ENCODE measurements around the gene ITCH. TPM values are rescaled to one million over a fixed set of nuclear protein-coding genes. Genes with fewer than 3 reads are reported as not detected.

Gene ITCH
- total RNA-seq, 1 experiment from 2014 or later = 138 TPM

- Mint-ChIP-seq H3K9me3 (ENCODE audit: unreplicated experiment) (no peaks in the 10 kb centered on the region), H3K27ac (ENCODE audit: unreplicated experiment) (no peak overlapping the region), H3K36me3 (ENCODE audit: insufficient read depth, unreplicated experiment) (peaks cover 99% of the 10 kb centered on the region), H3K4me1 (ENCODE audit: low read depth, unreplicated experiment) (peaks cover 20% of the 10 kb centered on the region), H3K27me3 (ENCODE audit: insufficient read depth, unreplicated experiment) (no peaks in the 10 kb centered on the region), H3K4me3 (ENCODE audit: unreplicated experiment) (no peak overlapping the region)
- Histone ChIP-seq H3K27me3 (replicated peaks; ENCODE audit: control insufficient read depth, insufficient read depth, low read length) (no peaks in the 10 kb centered on the region), H3K9me3 (no peaks in the 10 kb centered on the region), H3K36me3 (ENCODE audit: control insufficient read depth, insufficient read depth, low read length) (peaks cover 12% of the 10 kb centered on the region), H3K4me1 (0 out of 2 replicates have a peak, but pooled peaks cover 8% of the 10 kb centered on the region), H3K4me3 (ENCODE audit: low read depth, low read length) (no peak overlapping the region)
- ChIA-PET POLR2A (interaction anchor here (0.6 kb wide), 1 partner anchor 333 kb away, joined by 3 read pairs; no protein-coding TSS in a partner anchor), CTCF (interaction anchor here (0.7 to 2.4 kb wide), 2 partner anchors 133 to 134 kb away, joined by 3 to 14 read pairs; no protein-coding TSS in a partner anchor)
- no peak for DNase-seq
- intact Hi-C loops (cut with micrococcal nuclease; ENCODE audit: unreplicated experiment) = no loop called here
- TF ChIP-seq CTCF (IDR thresholded peaks at IDR 0.05; ENCODE audit: insufficient read depth in 1 of 2, low read depth in 1 of 2, low read length in 1 of 2, severe bottlenecking in 1 of 2, unreplicated experiment in 1 of 2) = no peak
- no TSS peak for BruUV-seq (replicated peaks)
These were observed 82.3 kb downstream of the ITCH start for GRCh38 chr20:34445177-34446065.

- no peak overlapping the region for H3K4me3 Mint-ChIP-seq (ENCODE audit: unreplicated experiment)
- no peaks in the 10 kb centered on the region for H3K9me3 Mint-ChIP-seq (ENCODE audit: unreplicated experiment)
- no peak overlapping the region for H3K4me3 ChIP-seq (ENCODE audit: low read depth, low read length)
- ChIA-PET CTCF (interaction anchor here (2.2 kb wide), 1 partner anchor 136 kb away, joined by 4 read pairs; no protein-coding TSS in a partner anchor), POLR2A (no interaction called here)
- no TSS peak for BruUV-seq (replicated peaks)
- H3K27me3 ChIP-seq (replicated peaks; ENCODE audit: control insufficient read depth, insufficient read depth, low read length) = no peaks in the 10 kb centered on the region
- H3K36me3 Mint-ChIP-seq (ENCODE audit: insufficient read depth, unreplicated experiment) = peaks cover 100% of the 10 kb centered on the region
- H3K4me1 ChIP-seq = 0 out of 2 replicates have a peak, but pooled peaks cover 8% of the 10 kb centered on the region
- intact Hi-C loops (cut with micrococcal nuclease; ENCODE audit: unreplicated experiment) = no loop called here
- no peak for DNase-seq
- peaks cover 20% of the 10 kb centered on the region for H3K4me1 Mint-ChIP-seq (ENCODE audit: low read depth, unreplicated experiment)
- H3K9me3 ChIP-seq = no peaks in the 10 kb centered on the region
- no peaks in the 10 kb centered on the region for H3K27me3 Mint-ChIP-seq (ENCODE audit: insufficient read depth, unreplicated experiment)
- H3K36me3 ChIP-seq (ENCODE audit: control insufficient read depth, insufficient read depth, low read length) = peaks cover 11% of the 10 kb centered on the region
- H3K27ac Mint-ChIP-seq (ENCODE audit: unreplicated experiment) = no peak overlapping the region
- TF ChIP-seq CTCF (IDR thresholded peaks at IDR 0.05; ENCODE audit: insufficient read depth in 1 of 2, low read depth in 1 of 2, low read length in 1 of 2, severe bottlenecking in 1 of 2, unreplicated experiment in 1 of 2) = no peak
These were observed 85.4 kb downstream of the ITCH start for GRCh38 chr20:34448517-34448916.

GRCh38 chr20:34449674-34450592 lies 86.9 kb downstream of the ITCH start:
- intact Hi-C loops (cut with micrococcal nuclease; ENCODE audit: unreplicated experiment) = no loop called here
- Mint-ChIP-seq H3K4me3 (ENCODE audit: unreplicated experiment) (no peak overlapping the region), H3K27ac (ENCODE audit: unreplicated experiment) (no peak overlapping the region), H3K27me3 (ENCODE audit: insufficient read depth, unreplicated experiment) (no peaks in the 10 kb centered on the region), H3K4me1 (ENCODE audit: low read depth, unreplicated experiment) (peaks cover 14% of the 10 kb centered on the region), H3K36me3 (ENCODE audit: insufficient read depth, unreplicated experiment) (peaks cover 100% of the 10 kb centered on the region), H3K9me3 (ENCODE audit: unreplicated experiment) (no peaks in the 10 kb centered on the region)
- H3K9me3 ChIP-seq = no peaks in the 10 kb centered on the region
- no peak for TF ChIP-seq CTCF (IDR thresholded peaks at IDR 0.05; ENCODE audit: insufficient read depth in 1 of 2, low read depth in 1 of 2, low read length in 1 of 2, severe bottlenecking in 1 of 2, unreplicated experiment in 1 of 2)
- H3K36me3 ChIP-seq (ENCODE audit: control insufficient read depth, insufficient read depth, low read length) = peaks cover 11% of the 10 kb centered on the region
- H3K27me3 ChIP-seq (replicated peaks; ENCODE audit: control insufficient read depth, insufficient read depth, low read length) = no peaks in the 10 kb centered on the region
- POLR2A ChIA-PET = interaction anchor here (0.6 kb wide), 1 partner anchor 22 kb away, joined by 11 read pairs; no protein-coding TSS in a partner anchor
- BruUV-seq (replicated peaks) = no TSS peak
- H3K4me1 ChIP-seq = 0 out of 2 replicates have a peak, but pooled peaks cover 8% of the 10 kb centered on the region
- H3K4me3 ChIP-seq (ENCODE audit: low read depth, low read length) = no peak overlapping the region
- CTCF ChIA-PET = interaction anchor here (0.6 to 1.3 kb wide), 2 partner anchors 21 to 137 kb away, joined by 3 to 6 read pairs; no protein-coding TSS in a partner anchor
- no peak for DNase-seq
